Upper lobe of left lung (tissue), 4 donors: Measurements from ENCODE around the gene NRBP1.

Source experiments
- POLR2A ChIP-seq, 4 donors: fragments of 450-650 bp; IDR thresholded peaks; one replicate each; pipeline ENCODE4 v1.5.1; 2016 to 2017; ENCODE audit warnings: antibody characterized with exemption in 4 of 4, mild to moderate bottlenecking in 2 of 4
- TF ChIP-seq, protein P1 (sequence below), 6 experiments: fragments of 450-650 bp in 4 of 6; fragments of 200-600 bp in 2 of 6; sonication (generic) in 2 of 6; IDR thresholded peaks; one replicate each; pipeline ENCODE4 v1.5.1; 2016 to 2019; ENCODE audit warnings: antibody characterized with exemption in 6 of 6

DNA sequence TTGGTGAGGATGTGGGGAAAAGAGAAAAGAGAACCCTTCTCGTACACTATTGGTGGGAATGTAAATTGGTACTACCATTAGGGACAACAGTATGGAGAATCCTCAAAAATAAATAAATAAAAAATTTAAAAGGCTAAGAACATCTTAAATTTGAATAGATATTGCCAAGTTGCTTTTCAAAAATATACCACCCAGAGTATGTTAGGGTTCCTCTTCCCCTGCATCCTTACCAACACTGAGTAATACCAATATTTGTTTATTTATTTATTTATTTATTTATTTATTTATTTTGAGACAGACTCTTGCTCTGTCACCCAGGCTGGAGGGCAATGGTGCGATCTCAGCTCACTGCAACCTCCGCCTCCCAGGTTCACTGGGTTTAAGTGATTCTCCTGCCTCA, 5.5 kb upstream of the NRBP1 start:
- TF ChIP-seq, protein P1, sequence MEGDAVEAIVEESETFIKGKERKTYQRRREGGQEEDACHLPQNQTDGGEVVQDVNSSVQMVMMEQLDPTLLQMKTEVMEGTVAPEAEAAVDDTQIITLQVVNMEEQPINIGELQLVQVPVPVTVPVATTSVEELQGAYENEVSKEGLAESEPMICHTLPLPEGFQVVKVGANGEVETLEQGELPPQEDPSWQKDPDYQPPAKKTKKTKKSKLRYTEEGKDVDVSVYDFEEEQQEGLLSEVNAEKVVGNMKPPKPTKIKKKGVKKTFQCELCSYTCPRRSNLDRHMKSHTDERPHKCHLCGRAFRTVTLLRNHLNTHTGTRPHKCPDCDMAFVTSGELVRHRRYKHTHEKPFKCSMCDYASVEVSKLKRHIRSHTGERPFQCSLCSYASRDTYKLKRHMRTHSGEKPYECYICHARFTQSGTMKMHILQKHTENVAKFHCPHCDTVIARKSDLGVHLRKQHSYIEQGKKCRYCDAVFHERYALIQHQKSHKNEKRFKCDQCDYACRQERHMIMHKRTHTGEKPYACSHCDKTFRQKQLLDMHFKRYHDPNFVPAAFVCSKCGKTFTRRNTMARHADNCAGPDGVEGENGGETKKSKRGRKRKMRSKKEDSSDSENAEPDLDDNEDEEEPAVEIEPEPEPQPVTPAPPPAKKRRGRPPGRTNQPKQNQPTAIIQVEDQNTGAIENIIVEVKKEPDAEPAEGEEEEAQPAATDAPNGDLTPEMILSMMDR (IDR thresholded peaks at IDR 0.05) = no peak
- no peak for TF ChIP-seq POLR2A (IDR thresholded peaks at IDR 0.05)
